ENCODE data around the gene SMIM1. TPM values are rescaled to one million over a fixed set of nuclear protein-coding genes. Genes with fewer than 3 reads are reported as not detected.
A peak's percentile ranks its signal among the peaks of the same experiment; 100 is the strongest.

SMIM1 gene
- total RNA-seq, 2 experiments from 2014 or later = 0.71 TPM; not detected in 1

DNA sequence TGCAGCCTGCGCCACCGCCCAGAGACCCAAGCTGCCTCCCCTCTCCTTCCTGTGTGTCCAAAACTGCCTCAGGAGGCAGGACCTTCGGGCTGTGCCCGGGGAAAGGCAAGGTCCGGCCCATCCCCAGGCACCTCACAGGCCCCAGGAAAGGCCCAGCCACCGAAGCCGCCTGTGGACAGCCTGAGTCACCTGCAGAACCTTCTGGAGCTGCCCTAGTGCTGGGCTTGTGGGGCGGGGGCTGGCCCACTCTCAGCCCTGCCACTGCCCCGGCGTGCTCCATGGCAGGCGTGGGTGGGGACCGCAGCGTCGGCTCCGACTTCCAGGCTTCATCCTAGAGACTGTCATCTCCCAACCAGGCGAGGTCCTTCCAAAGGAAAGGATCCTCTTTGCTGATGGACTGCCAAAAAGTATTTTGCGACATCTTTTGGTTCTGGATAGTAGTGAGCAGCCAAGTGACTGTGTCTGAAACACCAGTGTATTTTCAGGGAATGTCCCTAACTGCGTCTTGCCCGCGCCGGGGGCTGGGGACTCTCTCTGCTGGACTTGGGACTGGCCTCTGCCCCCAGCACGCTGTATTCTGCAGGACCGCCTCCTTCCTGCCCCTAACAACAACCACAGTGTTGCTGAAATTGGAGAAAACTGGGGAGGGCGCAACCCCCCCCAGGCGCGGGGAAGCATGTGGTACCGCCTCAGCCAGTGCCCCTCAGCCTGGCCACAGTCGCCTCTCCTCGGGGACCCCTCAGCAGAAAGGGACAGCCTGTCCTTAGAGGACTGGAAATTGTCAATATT lies 39.3 kb upstream of the SMIM1 start:
- Mint-ChIP-seq H3K4me3 (no peak overlapping the region), H3K36me3 (ENCODE audit: low read depth) (no peaks in the 10 kb centered on the region), H3K27me3 (no peaks in the 10 kb centered on the region), H3K4me1 (peaks cover 6% of the 10 kb centered on the region), H3K27ac (no peak overlapping the region), H3K9me3 (no peaks in the 10 kb centered on the region)
- POLR2A ChIA-PET = no interaction called here
- no peak for DNase-seq
- CTCF ChIA-PET = no interaction called here

GRCh38 chr1:3733883-3734589 lies 38.5 kb upstream of the SMIM1 start:
- POLR2A ChIA-PET = no interaction called here
- no peak for DNase-seq
- Mint-ChIP-seq H3K27me3 (no peaks in the 10 kb centered on the region), H3K9me3 (no peaks in the 10 kb centered on the region), H3K27ac (no peak overlapping the region), H3K4me3 (no peak overlapping the region), H3K4me1 (peaks cover 6% of the 10 kb centered on the region), H3K36me3 (ENCODE audit: low read depth) (no peaks in the 10 kb centered on the region)
- CTCF ChIA-PET = interaction anchor here (1.1 kb wide), 1 partner anchor 845 kb away, joined by 3 read pairs; no protein-coding TSS in a partner anchor

- H3K4me3 Mint-ChIP-seq = no peak overlapping the region
- CTCF ChIA-PET = interaction anchor here (1.1 kb wide), 1 partner anchor 845 kb away, joined by 3 read pairs; no protein-coding TSS in a partner anchor
- H3K36me3 Mint-ChIP-seq (ENCODE audit: low read depth) = no peaks in the 10 kb centered on the region
- H3K27me3 Mint-ChIP-seq = no peaks in the 10 kb centered on the region
- POLR2A ChIA-PET = no interaction called here
- DNase-seq = no peak
- peaks cover 6% of the 10 kb centered on the region for H3K4me1 Mint-ChIP-seq
- no peaks in the 10 kb centered on the region for H3K9me3 Mint-ChIP-seq
- H3K27ac Mint-ChIP-seq = no peak overlapping the region
These were observed 37.9 kb upstream of the SMIM1 start for GRCh38 chr1:3734602-3735001.

- DNase-seq = no peak
- Mint-ChIP-seq H3K4me3 (no peak overlapping the region), H3K36me3 (ENCODE audit: low read depth) (no peaks in the 10 kb centered on the region), H3K27me3 (no peaks in the 10 kb centered on the region), H3K4me1 (peaks cover 6% of the 10 kb centered on the region), H3K9me3 (no peaks in the 10 kb centered on the region), H3K27ac (no peak overlapping the region)
- CTCF ChIA-PET = no interaction called here
- POLR2A ChIA-PET = no interaction called here
These were observed 37.4 kb upstream of the SMIM1 start for GRCh38 chr1:3735027-3735681.

DNA sequence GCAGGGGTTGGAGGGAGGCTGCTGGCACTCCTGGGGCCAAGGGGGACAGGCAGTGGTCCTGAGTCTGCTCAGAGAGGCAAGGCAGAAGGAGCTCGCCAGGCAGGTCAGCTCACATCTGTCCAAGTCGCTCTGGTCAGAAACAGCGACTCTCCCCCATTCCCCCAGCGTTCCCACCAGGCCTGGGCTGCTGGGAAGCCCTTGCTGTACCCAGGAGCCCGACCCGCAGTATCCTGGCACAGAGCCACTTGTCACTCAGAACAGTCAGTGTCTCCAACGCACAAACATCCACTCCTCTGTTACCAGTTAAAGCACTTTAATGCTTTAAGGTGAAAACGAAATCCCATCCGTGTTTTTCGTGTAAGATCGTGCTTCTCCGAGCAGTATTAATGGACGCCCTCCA lies 36.9 kb upstream of the SMIM1 start:
- H3K36me3 Mint-ChIP-seq (ENCODE audit: low read depth) = no peaks in the 10 kb centered on the region
- H3K27ac Mint-ChIP-seq = no peak overlapping the region
- POLR2A ChIA-PET = no interaction called here
- H3K4me1 Mint-ChIP-seq = peaks cover 6% of the 10 kb centered on the region
- H3K27me3 Mint-ChIP-seq = no peaks in the 10 kb centered on the region
- CTCF ChIA-PET = no interaction called here
- no peaks in the 10 kb centered on the region for H3K9me3 Mint-ChIP-seq
- no peak for DNase-seq
- no peak overlapping the region for H3K4me3 Mint-ChIP-seq

DNA sequence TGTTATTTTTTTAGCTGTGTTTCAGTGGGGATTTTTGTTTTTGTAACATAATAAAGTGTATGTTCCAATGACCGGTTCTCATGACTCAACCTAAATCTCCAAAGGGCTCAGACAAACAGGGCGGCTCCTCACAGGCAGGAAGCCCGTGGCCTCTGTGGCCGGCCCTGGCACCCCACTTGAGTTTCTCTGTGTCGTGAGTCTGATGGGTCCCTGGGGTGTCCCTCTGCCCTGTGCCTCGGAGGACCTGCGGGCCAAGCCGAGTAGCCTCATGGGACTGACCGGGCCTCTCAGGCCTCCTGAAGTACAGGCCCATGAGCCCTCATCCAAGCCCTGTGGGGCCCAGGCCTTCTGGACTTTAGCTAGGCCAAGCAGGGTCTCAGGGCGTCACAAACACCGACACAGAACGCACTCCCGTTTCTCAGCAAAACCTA lies 36.4 kb upstream of the SMIM1 start:
- CTCF ChIA-PET = no interaction called here
- Mint-ChIP-seq H3K4me3 (no peak overlapping the region), H3K27me3 (no peaks in the 10 kb centered on the region), H3K4me1 (peaks cover 6% of the 10 kb centered on the region), H3K9me3 (no peaks in the 10 kb centered on the region), H3K27ac (peak overlapping the region; percentile 25), H3K36me3 (ENCODE audit: low read depth) (no peaks in the 10 kb centered on the region)
- POLR2A ChIA-PET = no interaction called here
- no peak for DNase-seq

DNA sequence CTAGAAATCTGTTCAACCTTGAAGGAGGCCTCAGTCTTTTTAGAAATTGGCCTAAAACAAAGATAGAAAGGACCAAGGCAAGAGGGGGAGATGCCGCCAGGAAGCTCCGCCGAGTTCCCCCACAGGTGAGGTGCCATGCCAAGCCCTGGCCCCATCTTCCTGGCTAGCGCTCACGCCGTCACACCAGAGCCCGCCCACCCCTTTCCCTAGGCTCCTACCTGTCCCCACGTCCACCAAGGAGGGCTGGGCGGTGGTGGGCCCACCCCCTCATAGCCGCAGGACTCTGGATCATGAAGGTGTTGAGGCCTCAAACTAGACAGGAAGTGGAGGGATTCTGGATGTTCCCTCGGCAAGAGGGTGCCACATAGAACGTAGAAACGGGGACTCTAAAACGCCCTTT lies 35.8 kb upstream of the SMIM1 start:
- Mint-ChIP-seq H3K9me3 (no peaks in the 10 kb centered on the region), H3K4me1 (peaks cover 6% of the 10 kb centered on the region), H3K27me3 (no peaks in the 10 kb centered on the region), H3K36me3 (ENCODE audit: low read depth) (no peaks in the 10 kb centered on the region), H3K27ac (no peak overlapping the region), H3K4me3 (no peak overlapping the region)
- CTCF ChIA-PET = no interaction called here
- POLR2A ChIA-PET = no interaction called here
- no peak for DNase-seq

- Mint-ChIP-seq H3K4me1 (peaks cover 6% of the 10 kb centered on the region), H3K36me3 (ENCODE audit: low read depth) (no peaks in the 10 kb centered on the region), H3K9me3 (no peaks in the 10 kb centered on the region), H3K4me3 (no peak overlapping the region), H3K27me3 (no peaks in the 10 kb centered on the region), H3K27ac (no peak overlapping the region)
- ChIA-PET POLR2A (no interaction called here), CTCF (no interaction called here)
- no peak for DNase-seq
These were observed 33.6 kb upstream of the SMIM1 start for GRCh38 chr1:3738943-3739342.

GRCh38 chr1:3740042-3740441 lies 32.5 kb upstream of the SMIM1 start:
- POLR2A ChIA-PET = no interaction called here
- Mint-ChIP-seq H3K4me1 (peaks cover 8% of the 10 kb centered on the region), H3K9me3 (no peaks in the 10 kb centered on the region), H3K27me3 (no peaks in the 10 kb centered on the region), H3K27ac (no peak overlapping the region), H3K36me3 (ENCODE audit: low read depth) (no peaks in the 10 kb centered on the region), H3K4me3 (no peak overlapping the region)
- CTCF ChIA-PET = no interaction called here
- no peak for DNase-seq

DNA sequence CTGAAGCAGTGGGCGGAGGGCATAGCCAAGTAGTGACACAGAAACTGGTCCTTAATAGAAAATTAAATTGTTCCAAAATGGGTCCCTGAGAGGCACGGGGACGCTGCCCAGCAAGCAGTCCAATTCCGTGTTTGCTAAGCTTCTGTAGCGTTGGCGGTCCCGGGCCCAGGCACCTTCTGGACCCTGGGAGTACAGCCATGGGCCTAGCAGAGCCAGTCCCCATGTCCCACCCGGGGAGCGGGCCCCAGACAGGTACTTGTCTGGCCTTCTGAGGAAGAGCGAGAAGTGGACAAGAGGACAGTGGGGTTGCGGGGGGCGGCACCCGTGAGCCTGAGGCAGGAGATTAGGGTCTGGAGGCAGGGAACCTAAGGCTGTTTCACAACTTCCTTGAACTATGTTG lies 31.8 kb upstream of the SMIM1 start:
- peaks cover 14% of the 10 kb centered on the region for H3K4me1 Mint-ChIP-seq
- no peak overlapping the region for H3K4me3 Mint-ChIP-seq
- ChIA-PET CTCF (no interaction called here), POLR2A (no interaction called here)
- no peak overlapping the region for H3K27ac Mint-ChIP-seq
- H3K9me3 Mint-ChIP-seq = no peaks in the 10 kb centered on the region
- H3K36me3 Mint-ChIP-seq (ENCODE audit: low read depth) = no peaks in the 10 kb centered on the region
- no peak for DNase-seq
- H3K27me3 Mint-ChIP-seq = no peaks in the 10 kb centered on the region

DNA sequence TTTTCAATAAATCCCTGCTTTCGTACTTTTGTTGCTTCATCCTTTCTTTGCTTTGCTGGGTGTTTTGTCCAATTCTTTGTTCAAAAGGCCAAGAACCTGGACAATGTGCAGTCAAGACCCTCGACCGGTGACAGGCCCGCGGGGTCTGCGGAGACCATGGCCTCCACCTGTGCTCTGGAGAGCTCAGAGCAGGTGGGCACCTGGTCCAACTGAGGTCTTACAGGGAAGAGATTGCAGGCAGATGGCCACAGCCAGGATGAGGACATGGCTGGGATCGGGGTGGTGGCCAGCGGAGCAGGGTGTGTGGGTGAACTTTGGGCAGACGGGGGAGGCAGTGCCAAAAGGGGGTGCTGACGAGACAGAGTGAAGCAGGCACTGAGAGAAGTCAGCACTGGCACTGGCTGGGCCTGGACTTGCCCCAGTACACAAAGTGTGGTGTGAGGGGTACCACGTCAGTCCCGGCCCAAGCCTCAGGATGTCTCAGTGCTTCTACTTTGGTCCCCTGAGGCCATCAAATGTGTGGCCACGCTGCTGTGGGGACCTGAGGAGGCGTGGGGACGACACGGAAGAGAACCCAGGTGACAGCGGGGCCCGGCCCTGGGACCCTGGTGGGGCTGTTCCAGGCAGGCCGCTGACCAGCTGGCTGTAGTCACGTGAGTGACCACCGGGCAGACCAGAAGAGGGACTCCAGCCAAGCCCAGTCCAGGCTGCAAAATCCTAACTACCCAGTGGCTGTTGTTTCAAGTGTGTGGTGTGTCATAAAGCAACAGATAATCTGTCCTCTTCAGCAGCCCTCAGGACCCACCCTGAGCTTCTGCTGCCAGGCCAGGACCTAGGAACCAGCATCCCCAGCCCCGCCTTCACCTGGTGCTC lies 30.7 kb upstream of the SMIM1 start:
- H3K4me1 Mint-ChIP-seq = peaks cover 18% of the 10 kb centered on the region
- CTCF ChIA-PET = no interaction called here
- DNase-seq = no peak
- H3K9me3 Mint-ChIP-seq = no peaks in the 10 kb centered on the region
- H3K27me3 Mint-ChIP-seq = no peaks in the 10 kb centered on the region
- H3K4me3 Mint-ChIP-seq = no peak overlapping the region
- no peak overlapping the region for H3K27ac Mint-ChIP-seq
- POLR2A ChIA-PET = no interaction called here
- H3K36me3 Mint-ChIP-seq (ENCODE audit: low read depth) = no peaks in the 10 kb centered on the region

DNA sequence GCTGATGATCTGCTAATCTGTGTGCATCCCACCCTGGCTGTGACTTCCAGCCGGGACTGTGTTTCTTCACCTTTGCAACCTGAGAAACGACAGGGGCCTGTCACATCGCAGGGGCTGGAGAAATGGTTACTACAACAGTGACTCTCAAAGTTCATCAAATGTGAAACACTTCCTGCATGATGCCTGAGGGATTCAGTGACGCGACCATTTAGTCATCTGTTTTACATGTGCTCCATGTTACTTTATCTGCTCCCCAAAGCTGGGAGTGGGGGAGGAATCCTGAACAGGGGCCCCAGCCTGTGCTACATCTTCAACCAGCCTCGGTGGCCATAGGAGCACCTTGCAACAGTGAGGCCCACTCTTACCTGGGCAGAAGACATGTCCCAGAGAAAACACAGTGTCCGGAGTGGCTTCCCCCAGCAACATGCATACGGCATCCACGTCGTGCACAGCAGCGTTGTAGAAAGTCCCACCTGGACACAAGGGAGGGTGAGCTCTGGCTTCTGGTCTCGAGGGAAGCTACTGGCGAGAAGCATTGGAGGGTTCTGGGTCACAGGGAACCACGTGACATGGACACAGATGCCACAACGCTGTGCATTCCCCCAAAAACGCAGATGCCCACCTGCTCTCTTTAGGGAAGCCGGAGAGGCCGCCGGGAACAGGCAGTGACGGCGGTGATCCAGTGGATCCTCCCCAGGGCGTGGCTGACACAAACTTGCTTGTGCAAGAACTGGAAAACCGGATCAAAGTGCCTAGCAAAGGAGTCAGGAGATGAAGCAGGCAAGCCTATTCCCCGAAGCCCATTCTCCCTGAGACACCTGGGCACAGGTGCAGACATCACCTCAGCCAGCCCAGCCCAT lies 29.9 kb upstream of the SMIM1 start:
- Mint-ChIP-seq H3K4me1 (peaks cover 19% of the 10 kb centered on the region), H3K4me3 (no peak overlapping the region), H3K9me3 (no peaks in the 10 kb centered on the region), H3K27ac (no peak overlapping the region), H3K27me3 (no peaks in the 10 kb centered on the region), H3K36me3 (ENCODE audit: low read depth) (no peaks in the 10 kb centered on the region)
- ChIA-PET CTCF (no interaction called here), POLR2A (no interaction called here)
- DNase-seq = no peak
